Measurements from ENCODE around the gene SDF2. TPM values are rescaled to one million over a fixed set of nuclear protein-coding genes. Genes with fewer than 3 reads are reported as not detected.
"Not testable (repeated sequence)": the region's sequence is repeated elsewhere in the genome, so short reads cannot be mapped to it uniquely, and the experiment has no call there.

The SDF2 gene
- total RNA-seq, 1 donor from 2014 or later: 63.9 TPM

DNA sequence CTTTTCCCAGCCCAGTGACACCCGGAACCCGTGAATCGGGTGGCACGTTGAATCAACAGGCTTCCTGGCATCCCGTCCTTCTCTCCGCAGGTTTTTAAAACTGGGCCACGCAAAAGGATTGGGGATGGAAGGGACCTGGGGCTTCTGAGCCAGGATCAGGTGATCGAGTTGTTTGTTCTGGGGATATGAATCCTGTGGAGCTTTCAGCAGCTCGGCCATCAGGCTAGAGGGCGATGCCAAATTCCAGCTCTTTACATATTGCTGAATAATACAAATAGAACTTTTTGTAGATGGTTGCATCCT lies 772 bp upstream of the SDF2 start:
- Mint-ChIP-seq H3K9me3 (no peaks in the 10 kb centered on the region), H3K4me3 (peak overlapping the region; percentile 100), H3K36me3 (peaks cover 22% of the 10 kb centered on the region), H3K27ac (peak overlapping the region; percentile 99), H3K27me3 (no peaks in the 10 kb centered on the region), H3K4me1 (ENCODE audit: unreplicated experiment) (peaks cover 32% of the 10 kb centered on the region)
- TF ChIP-seq, protein P1, sequence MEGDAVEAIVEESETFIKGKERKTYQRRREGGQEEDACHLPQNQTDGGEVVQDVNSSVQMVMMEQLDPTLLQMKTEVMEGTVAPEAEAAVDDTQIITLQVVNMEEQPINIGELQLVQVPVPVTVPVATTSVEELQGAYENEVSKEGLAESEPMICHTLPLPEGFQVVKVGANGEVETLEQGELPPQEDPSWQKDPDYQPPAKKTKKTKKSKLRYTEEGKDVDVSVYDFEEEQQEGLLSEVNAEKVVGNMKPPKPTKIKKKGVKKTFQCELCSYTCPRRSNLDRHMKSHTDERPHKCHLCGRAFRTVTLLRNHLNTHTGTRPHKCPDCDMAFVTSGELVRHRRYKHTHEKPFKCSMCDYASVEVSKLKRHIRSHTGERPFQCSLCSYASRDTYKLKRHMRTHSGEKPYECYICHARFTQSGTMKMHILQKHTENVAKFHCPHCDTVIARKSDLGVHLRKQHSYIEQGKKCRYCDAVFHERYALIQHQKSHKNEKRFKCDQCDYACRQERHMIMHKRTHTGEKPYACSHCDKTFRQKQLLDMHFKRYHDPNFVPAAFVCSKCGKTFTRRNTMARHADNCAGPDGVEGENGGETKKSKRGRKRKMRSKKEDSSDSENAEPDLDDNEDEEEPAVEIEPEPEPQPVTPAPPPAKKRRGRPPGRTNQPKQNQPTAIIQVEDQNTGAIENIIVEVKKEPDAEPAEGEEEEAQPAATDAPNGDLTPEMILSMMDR (conservative IDR thresholded peaks at IDR 0.05): no peak
- no peak for DNase-seq (ENCODE audit: extremely low spot score, unreplicated experiment)

DNA sequence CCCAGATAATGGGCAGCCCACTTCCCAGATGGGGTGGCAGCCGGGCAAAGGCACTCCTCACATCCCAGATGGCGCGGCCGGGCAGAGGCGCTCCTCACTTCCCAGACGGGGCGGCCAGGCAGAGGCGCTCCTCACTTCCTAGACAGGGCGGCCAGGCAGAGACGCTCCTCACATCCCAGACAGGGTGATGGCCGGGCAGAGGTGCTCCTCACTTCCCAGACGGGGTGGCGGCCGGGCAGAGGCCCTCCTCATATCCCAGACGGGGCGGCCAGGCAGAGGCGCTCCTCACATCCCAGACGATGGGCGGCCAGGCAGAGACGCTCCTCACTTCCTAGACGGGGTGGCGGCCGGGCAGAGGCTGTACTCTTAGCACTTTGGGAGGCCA lies 2.2 kb downstream of the SDF2 start:
- not testable (repeated sequence) for H3K27me3 Mint-ChIP-seq; H3K9me3 Mint-ChIP-seq; H3K4me3 Mint-ChIP-seq; DNase-seq (ENCODE audit: extremely low spot score, unreplicated experiment)
- H3K36me3 Mint-ChIP-seq: peaks cover 18% of the 10 kb centered on the region
- peak overlapping the region; percentile 51 for H3K27ac Mint-ChIP-seq
- H3K4me1 Mint-ChIP-seq (ENCODE audit: unreplicated experiment): peaks cover 25% of the 10 kb centered on the region

DNA sequence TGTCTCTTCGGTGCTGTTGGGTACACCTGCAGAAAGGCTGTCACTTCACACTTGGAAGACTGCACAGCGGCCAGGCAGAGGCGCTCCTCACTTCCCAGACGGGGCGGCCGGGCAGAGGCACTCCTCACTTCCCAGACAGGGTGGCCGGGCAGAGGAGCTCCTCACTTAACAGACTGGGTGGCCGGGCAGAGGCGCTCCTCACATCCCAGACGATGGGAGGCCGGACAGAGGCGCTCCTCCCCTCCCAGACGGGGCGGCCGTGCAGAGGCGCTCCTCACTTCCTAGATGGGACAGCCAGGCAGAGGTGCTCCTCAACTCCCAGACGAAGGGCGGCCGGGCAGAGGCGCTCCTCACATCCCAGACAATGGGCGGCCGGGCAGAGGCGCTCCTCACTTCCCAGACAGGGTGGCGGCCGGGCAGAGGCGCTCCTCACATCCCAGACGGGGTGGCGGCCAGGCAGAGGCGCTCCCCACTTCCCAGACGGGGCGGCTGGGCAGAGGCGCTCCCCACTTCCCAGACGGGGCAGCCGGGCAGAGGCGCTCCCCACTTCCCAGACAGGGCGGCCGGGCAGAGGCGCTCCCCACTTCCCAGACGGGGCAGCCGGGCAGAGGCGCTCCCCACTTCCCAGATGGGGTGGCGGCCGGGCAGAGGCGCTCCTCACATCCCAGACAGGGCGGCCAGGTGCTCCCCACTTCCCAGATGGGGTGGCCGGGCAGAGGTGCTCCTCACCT lies 2.8 kb downstream of the SDF2 start:
- not testable (repeated sequence) for H3K9me3 Mint-ChIP-seq; H3K27ac Mint-ChIP-seq; H3K27me3 Mint-ChIP-seq; DNase-seq (ENCODE audit: extremely low spot score, unreplicated experiment); H3K4me3 Mint-ChIP-seq
- Mint-ChIP-seq H3K36me3 (peaks cover 18% of the 10 kb centered on the region), H3K4me1 (ENCODE audit: unreplicated experiment) (peaks cover 22% of the 10 kb centered on the region)

DNA sequence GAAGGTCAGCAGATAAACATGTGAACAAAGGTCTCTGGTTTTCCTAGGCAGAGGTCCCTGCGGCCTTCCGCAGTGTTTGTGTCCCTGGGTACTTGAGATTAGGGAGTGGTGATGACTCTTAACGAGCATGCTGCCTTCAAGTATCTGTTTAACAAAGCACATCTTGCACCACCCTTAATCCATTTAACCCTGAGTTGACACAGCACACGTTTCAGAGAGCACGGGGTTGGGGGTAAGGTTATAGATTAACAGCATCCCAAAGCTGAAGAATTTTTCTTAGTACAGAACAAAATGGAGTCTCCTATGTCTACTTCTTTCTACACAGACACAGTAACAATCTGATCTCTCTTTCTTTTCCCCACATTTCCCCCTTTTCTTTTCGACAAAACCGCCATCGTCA lies 3.4 kb downstream of the SDF2 start:
- peaks cover 16% of the 10 kb centered on the region for H3K4me1 Mint-ChIP-seq (ENCODE audit: unreplicated experiment)
- H3K4me3 Mint-ChIP-seq; DNase-seq (ENCODE audit: extremely low spot score, unreplicated experiment); H3K9me3 Mint-ChIP-seq; H3K27ac Mint-ChIP-seq; H3K27me3 Mint-ChIP-seq: not testable (repeated sequence)
- peaks cover 18% of the 10 kb centered on the region for H3K36me3 Mint-ChIP-seq

DNA sequence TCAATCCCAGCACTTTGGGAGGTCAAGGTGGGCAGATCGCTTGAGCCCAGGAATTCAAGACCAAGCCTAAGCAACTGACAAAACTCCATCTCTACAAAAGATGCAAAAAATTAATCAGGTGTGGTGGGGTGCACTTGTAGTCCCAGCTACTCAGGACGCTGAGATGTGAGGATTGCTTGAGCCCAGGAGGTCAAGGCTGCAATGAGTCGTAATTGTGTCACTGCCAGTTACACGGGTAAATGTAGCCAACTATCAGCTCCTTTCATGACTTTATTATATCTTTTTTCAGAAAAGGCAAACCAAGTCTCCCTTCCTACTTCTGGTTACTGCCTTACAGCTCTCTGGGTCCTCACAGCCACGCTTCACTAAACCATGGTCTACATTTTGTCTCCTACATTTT lies 4.0 kb downstream of the SDF2 start:
- H3K36me3 Mint-ChIP-seq: peaks cover 22% of the 10 kb centered on the region
- TF ChIP-seq, protein P1 (conservative IDR thresholded peaks at IDR 0.05): no peak

DNA sequence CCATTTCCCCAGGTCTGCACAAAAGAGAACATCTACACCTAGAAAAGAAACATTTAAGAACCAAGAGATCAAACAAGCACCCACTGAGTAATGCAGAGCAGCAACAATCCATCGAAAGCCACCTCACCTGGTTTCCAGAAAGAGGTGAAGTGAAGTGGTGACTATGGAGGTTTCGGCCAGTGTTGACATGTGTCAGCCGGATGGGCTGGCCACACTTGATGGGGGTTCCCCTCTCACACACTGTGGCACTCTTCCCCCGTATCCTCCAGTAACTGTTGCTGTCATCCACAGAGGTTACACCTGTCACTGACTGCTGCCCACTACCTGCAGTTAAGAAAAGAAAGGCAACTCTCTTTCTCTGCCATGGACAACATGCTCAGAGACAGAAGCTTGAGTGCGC lies 6.5 kb downstream of the SDF2 start:
- Mint-ChIP-seq H3K27me3 (no peaks in the 10 kb centered on the region), H3K4me1 (ENCODE audit: unreplicated experiment) (no peaks in the 10 kb centered on the region), H3K9me3 (no peaks in the 10 kb centered on the region), H3K4me3 (no peak overlapping the region), H3K27ac (no peak overlapping the region), H3K36me3 (peaks cover 13% of the 10 kb centered on the region)
- TF ChIP-seq, protein P1 (conservative IDR thresholded peaks at IDR 0.05): no peak
- DNase-seq (ENCODE audit: extremely low spot score, unreplicated experiment): no peak

More for the DNA sequence above, 4.0 kb downstream of the SDF2 start:
- H3K4me3 Mint-ChIP-seq: no peak overlapping the region
- no peak overlapping the region for H3K27ac Mint-ChIP-seq
- H3K4me1 Mint-ChIP-seq (ENCODE audit: unreplicated experiment): peaks cover 10% of the 10 kb centered on the region
- DNase-seq (ENCODE audit: extremely low spot score, unreplicated experiment): no peak
- H3K27me3 Mint-ChIP-seq: no peaks in the 10 kb centered on the region
- no peaks in the 10 kb centered on the region for H3K9me3 Mint-ChIP-seq

DNA sequence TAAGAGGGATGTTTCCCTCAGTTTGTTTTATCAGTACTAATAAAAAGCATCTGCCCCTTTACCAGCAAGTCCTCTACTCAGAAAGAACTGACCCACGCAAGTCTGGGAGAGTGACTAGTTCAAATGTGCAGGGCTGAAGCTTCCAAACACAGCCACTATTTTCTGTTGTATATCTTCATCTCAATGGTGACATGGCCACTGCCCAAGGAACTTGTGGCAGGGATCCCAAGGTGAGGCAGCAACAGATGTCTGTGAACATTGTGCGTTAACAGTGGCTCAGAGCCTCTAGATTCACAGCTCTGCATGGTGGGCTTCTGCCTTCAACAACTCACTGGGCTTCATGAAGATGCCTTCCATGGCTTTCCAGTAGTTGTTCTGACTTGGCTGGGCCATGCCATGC lies 13.0 kb downstream of the SDF2 start:
- Mint-ChIP-seq H3K27me3 (no peaks in the 10 kb centered on the region), H3K4me3 (no peak overlapping the region), H3K4me1 (ENCODE audit: unreplicated experiment) (peaks cover 21% of the 10 kb centered on the region), H3K27ac (peak overlapping the region; percentile 26), H3K36me3 (peaks cover 8% of the 10 kb centered on the region), H3K9me3 (no peaks in the 10 kb centered on the region)
- DNase-seq (ENCODE audit: extremely low spot score, unreplicated experiment): no peak
- TF ChIP-seq, protein P1 (conservative IDR thresholded peaks at IDR 0.05): no peak
